Stimulated activated CD4-positive, alpha-beta T cell treated with anti-CD3 and anti-CD28 coated beads, Interleukin-1b, Interleukin-23, amount 100 ng/mL, for 24 hours (primary cell): Measurements from ENCODE around the gene PLPP3.

Source experiments
- DNase-seq, 4 experiments: peaks; one replicate each; pipeline ENCODE4 v3.0.0-alpha.2; 2020; ENCODE audit warnings: low read depth in 4 of 4, low spot score in 1 of 4

The PLPP3 gene

GRCh38 chr1:56525489-56526041 lies 53.8 kb downstream of the PLPP3 start:
- no peak for DNase-seq

GRCh38 chr1:56524263-56524662 lies 55.1 kb downstream of the PLPP3 start:
- no peak for DNase-seq

- DNase-seq = no peak
These were observed 56.7 kb downstream of the PLPP3 start for GRCh38 chr1:56522680-56523079.

- DNase-seq = no peak
These were observed 59.3 kb downstream of the PLPP3 start for GRCh38 chr1:56520016-56520601.

GRCh38 chr1:56517404-56518130 lies 61.8 kb downstream of the PLPP3 start:
- no peak for DNase-seq

GRCh38 chr1:56516539-56517252 lies 62.7 kb downstream of the PLPP3 start:
- no peak for DNase-seq

- no peak for DNase-seq
These were observed 63.3 kb downstream of the PLPP3 start for GRCh38 chr1:56515898-56516538.

- DNase-seq = no peak
These were observed 66.5 kb downstream of the PLPP3 start for GRCh38 chr1:56512724-56513494.

GRCh38 chr1:56511766-56512165 lies 67.6 kb downstream of the PLPP3 start:
- no peak for DNase-seq

- no peak for DNase-seq
These were observed 68.0 kb downstream of the PLPP3 start for GRCh38 chr1:56511364-56511763.

- DNase-seq = no peak
These were observed 68.7 kb downstream of the PLPP3 start for GRCh38 chr1:56510642-56511021.

GRCh38 chr1:56509713-56510641 lies 69.4 kb downstream of the PLPP3 start:
- no peak for DNase-seq

GRCh38 chr1:56508523-56508983 lies 70.8 kb downstream of the PLPP3 start:
- DNase-seq = no peak

GRCh38 chr1:56507925-56508522 lies 71.3 kb downstream of the PLPP3 start:
- DNase-seq = no peak

- no peak for DNase-seq
These were observed 72.3 kb downstream of the PLPP3 start for GRCh38 chr1:56506951-56507491.

GRCh38 chr1:56505792-56506743 lies 73.3 kb downstream of the PLPP3 start:
- DNase-seq = no peak

- DNase-seq = no peak
These were observed 76.6 kb downstream of the PLPP3 start for GRCh38 chr1:56502700-56503245.

- DNase-seq = no peak
These were observed 77.5 kb downstream of the PLPP3 start for GRCh38 chr1:56501888-56502287.
